GM12878 (cell line): ENCODE measurements around the gene ARL15. TPM values are rescaled to one million over a fixed set of nuclear protein-coding genes. Genes with fewer than 3 reads are reported as not detected.

Experiments used
- ATAC-seq: fragments of 200-7000 bp; cut with Tn5 transposase; 3 replicates; pipeline ENCODE4 v1.9.1; 2020; ENCODE audit warnings: mild to moderate bottlenecking, moderate library complexity
- BruUV-seq: library from RNA; stranded (reverse); fragments of 400-500 nt; replicated peaks from 2 replicates; lab custom pipeline; 2021; lab: Mats Ljungman, UMichigan
- CTCF ChIA-PET: fragments of 300-600 bp; sonication (Branson Sonifier 250); formaldehyde crosslinking; extraction: SDS; loops from one replicate; lab custom pipeline; 2021; ENCODE audit warnings: inconsistent platforms; lab: Yijun Ruan, JAX
- POLR2A ChIA-PET: fragments of 350-600 bp; formaldehyde crosslinking; extraction: SDS; loops from one replicate; lab custom pipeline; 2021; ENCODE audit warnings: inconsistent platforms; lab: Charles Lee
- RAD21 ChIA-PET: fragments of 300-600 bp; sonication (Branson Sonifier 250); formaldehyde crosslinking; loops from one replicate; lab custom pipeline; 2023; ENCODE audit warnings: antibody characterized with exemption; ENCODE audit not compliant: unreplicated experiment; lab: Charles Lee
- SMC1A ChIA-PET: fragments of 300-600 bp; sonication (Branson Sonifier 250); formaldehyde crosslinking; loops from one replicate; lab custom pipeline; 2023; ENCODE audit not compliant: unreplicated experiment, uncharacterized antibody; lab: Charles Lee
- DNase-seq: peaks from one replicate; pipeline ENCODE4 v3.0.0-alpha.2; 2011; ENCODE audit warnings: low read depth, low spot score
- FAIRE-seq: peaks from 3 replicates; lab custom pipeline; 2011; peaks lifted over from hg19 to GRCh38; lab: Jason Lieb, UNC
- H2AFZ ChIP-seq: 2 replicates; pipeline ENCODE4 v1.6.0; 2011; ENCODE audit warnings: low read depth, low read length, control low read depth; ENCODE audit not compliant: control insufficient read depth
- H3K27ac ChIP-seq: 2 replicates; pipeline ENCODE4 v1.5.1; 2011; ENCODE audit warnings: control low read depth; ENCODE audit not compliant: control insufficient read depth, insufficient read depth
- H3K27me3 ChIP-seq, 2 experiments: replicated peaks in 1 of 2; 2 replicates each; pipeline versions ENCODE4 v1.6.0 to v1.6.1; 2011; ENCODE audit warnings: low read length in 1 of 2; ENCODE audit not compliant: control insufficient read depth in 2 of 2, insufficient read depth in 2 of 2
- H3K36me3 ChIP-seq, 2 experiments: 2 replicates each; pipeline ENCODE4 v1.5.1; 2011; ENCODE audit warnings: low read length in 1 of 2; ENCODE audit not compliant: control insufficient read depth in 2 of 2, insufficient read depth in 2 of 2
- H3K4me1 ChIP-seq: 2 replicates; pipeline ENCODE4 v1.6.1; 2011; ENCODE audit warnings: mild to moderate bottlenecking, low read length, moderate library complexity, mixed read lengths; ENCODE audit not compliant: control insufficient read depth, insufficient read depth
- H3K4me2 ChIP-seq: 2 replicates; pipeline ENCODE4 v1.6.0; 2011; ENCODE audit warnings: control low read depth; ENCODE audit not compliant: control insufficient read depth, insufficient read depth
- H3K4me3 ChIP-seq: fragments of 200-600 bp; sonication (generic); 2 replicates; pipeline ENCODE4 v1.5.1; 2016
- H3K79me2 ChIP-seq: 2 replicates; pipeline ENCODE4 v1.6.0; 2011; ENCODE audit warnings: low read length; ENCODE audit not compliant: control insufficient read depth, insufficient read depth
- H3K9ac ChIP-seq: 2 replicates; pipeline ENCODE4 v1.8.0; 2011; ENCODE audit warnings: low read length, control low read depth, mixed read lengths; ENCODE audit not compliant: control insufficient read depth, insufficient read depth
- H3K9me3 ChIP-seq: replicated peaks from 3 replicates; pipeline ENCODE4 v1.5.1; 2011; ENCODE audit warnings: mild to moderate bottlenecking, low read length; ENCODE audit not compliant: control insufficient read depth, insufficient read depth
- H4K20me1 ChIP-seq: 2 replicates; pipeline ENCODE4 v1.6.0; 2011; ENCODE audit not compliant: control insufficient read depth, insufficient read depth
- ESRRA ChIP-seq: IDR thresholded peaks from 2 replicates; pipeline ENCODE4 v1.6.1; 2012; ENCODE audit warnings: mild to moderate bottlenecking, low read length, improper control_type of control experiment
- MYC ChIP-seq: IDR thresholded peaks from 2 replicates; pipeline ENCODE4 v1.6.1; 2011; ENCODE audit warnings: mild to moderate bottlenecking, low read length, moderate library complexity, inconsistent platforms; ENCODE audit not compliant: insufficient read depth, insufficient replicate concordance, insufficient read length, severe bottlenecking
- PAX8 ChIP-seq: fragments of 450-650 bp; IDR thresholded peaks from 2 replicates; pipeline ENCODE4 v1.6.1; 2017; ENCODE audit warnings: mild to moderate bottlenecking, moderate library complexity
- SPI1 ChIP-seq: IDR thresholded peaks from 2 replicates; pipeline ENCODE4 v1.6.1; 2011; ENCODE audit warnings: low read depth, mild to moderate bottlenecking, low read length, moderate library complexity, borderline replicate concordance; ENCODE audit not compliant: insufficient read depth
- SREBF1 ChIP-seq: IDR thresholded peaks from 2 replicates; pipeline ENCODE4 v1.6.1; 2012; ENCODE audit warnings: mild to moderate bottlenecking, low read length
- WGBS: methylation state at CpG from one replicate; pipeline ENCODE4 v1.1.6; 2016; ENCODE audit warnings: low lambda C conversion rate; ENCODE audit not compliant: insufficient replicate concordance, insufficient coverage; ENCODE audit errors: missing lambda C conversion rate; 5-methylcytosine and 5-hydroxymethylcytosine counted together
- in situ Hi-C: fragments of 300-500 bp; cut with MboI; formaldehyde crosslinking; loops from 9 replicates; pipeline ENCODE4 v1.14.3; 2018; ENCODE audit warnings: mixed read lengths
- intact Hi-C: fragments of 100-400 bp; cut with micrococcal nuclease; formaldehyde crosslinking; loops from one replicate; pipeline ENCODE4 v1.14.2; 2022; ENCODE audit not compliant: unreplicated experiment
- polyA plus RNA-seq, 11 experiments: library from polyadenylated mRNA; depleted of rRNA in 4 of 11; unstranded in 6 of 11; stranded (reverse) in 5 of 11; fragments of >200 nt; fragmentation: Nextera tagmentation in 4 of 11; fragmentation: Illumina TruSeq in 1 of 11; extraction: Ambion mirVana in 4 of 11; extraction: Trizol in 1 of 11; gene quantifications; 1 replicate in 1 of 11; 2 replicates in 10 of 11; pipeline versions ENCODE4 v1.2.1 to v1.2.3, GENCODE V29; 2011 to 2016; ENCODE audit warnings: inconsistent platforms in 2 of 11, missing spikeins in 2 of 11, low read depth in 1 of 11
- total RNA-seq, 4 experiments: library from RNA; depleted of rRNA in 3 of 4; stranded (reverse); fragments of >200 nt in 3 of 4; fragmentation: Illumina TruSeq in 1 of 4; extraction: Trizol in 1 of 4; gene quantifications; 2 replicates each; pipeline versions ENCODE4 v1.2.1 to v1.2.3, GENCODE V29; 2013 to 2021
- TF ChIP-seq, protein P1 (sequence below), 3 experiments: IDR thresholded peaks in 2 of 3; conservative IDR thresholded peaks in 1 of 3; 2 replicates each; pipeline ENCODE4 v1.5.1; 2011; ENCODE audit warnings: low read depth in 3 of 3, low read length in 3 of 3, mild to moderate bottlenecking in 3 of 3, control low read depth in 2 of 3, moderate library complexity in 2 of 3, inconsistent platforms in 1 of 3, mixed read lengths in 1 of 3; ENCODE audit not compliant: control insufficient read depth in 2 of 3, insufficient read depth in 1 of 3; ENCODE audit errors: extremely low read depth in 1 of 3

The ARL15 gene
- total and polyA plus RNA-seq, 10 of the 15 experiments (the other 5 are each of a cell fraction or from before 2014, with no cell fraction given), result 3.6 to 11.0 (median 7.7) TPM

DNA sequence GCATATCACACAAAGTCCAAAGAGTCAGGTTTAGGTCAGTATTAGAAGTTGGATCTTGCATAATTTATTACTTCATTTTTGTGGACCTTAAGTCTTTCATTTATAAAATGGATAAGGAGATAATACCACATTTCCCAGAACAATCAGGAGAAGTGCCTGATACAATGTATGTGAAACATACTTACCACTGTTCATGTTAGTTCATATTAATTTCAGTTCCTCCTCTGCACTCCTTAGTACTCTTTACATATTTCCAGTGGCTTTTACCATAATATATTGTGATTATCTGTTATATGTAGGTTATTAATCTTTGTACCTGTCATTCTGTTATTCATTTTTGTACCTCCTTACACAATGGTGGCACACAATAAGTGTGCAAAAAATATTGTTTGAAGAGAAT lies 214.4 kb downstream of the ARL15 start:
- Histone ChIP-seq H3K79me2 (no peaks in the 10 kb centered on the region), H3K4me3 (no peak overlapping the region), H3K9me3 (no peaks in the 10 kb centered on the region), H2AFZ (no peak overlapping the region), H3K27me3 (no peaks in the 10 kb centered on the region), H3K4me2 (no peak overlapping the region), H4K20me1 (no peaks in the 10 kb centered on the region), H3K9ac (no peak overlapping the region), H3K36me3 (no peaks in the 10 kb centered on the region), H3K4me1 (no peaks in the 10 kb centered on the region; the same call in 1 of the 2 replicates), H3K27ac (no peak overlapping the region)
- no TSS peak for BruUV-seq
- intact Hi-C loops (no loop called here), in situ Hi-C loops (no loop called here)
- no peak for FAIRE-seq
- POLR2A ChIA-PET, result no interaction called here
- RAD21 ChIA-PET, result interaction anchor here (0.7 to 1.3 kb wide), 2 partner anchors 139 to 1604 kb away, joined by 3 read pairs; no protein-coding TSS in a partner anchor
- CTCF ChIA-PET, result interaction anchor here (0.9 kb wide), 1 partner anchor 19 kb away, joined by 3 read pairs; no protein-coding TSS in a partner anchor
- ATAC-seq, result peak; percentile 53
- no peak for DNase-seq
- TF ChIP-seq, protein P1, sequence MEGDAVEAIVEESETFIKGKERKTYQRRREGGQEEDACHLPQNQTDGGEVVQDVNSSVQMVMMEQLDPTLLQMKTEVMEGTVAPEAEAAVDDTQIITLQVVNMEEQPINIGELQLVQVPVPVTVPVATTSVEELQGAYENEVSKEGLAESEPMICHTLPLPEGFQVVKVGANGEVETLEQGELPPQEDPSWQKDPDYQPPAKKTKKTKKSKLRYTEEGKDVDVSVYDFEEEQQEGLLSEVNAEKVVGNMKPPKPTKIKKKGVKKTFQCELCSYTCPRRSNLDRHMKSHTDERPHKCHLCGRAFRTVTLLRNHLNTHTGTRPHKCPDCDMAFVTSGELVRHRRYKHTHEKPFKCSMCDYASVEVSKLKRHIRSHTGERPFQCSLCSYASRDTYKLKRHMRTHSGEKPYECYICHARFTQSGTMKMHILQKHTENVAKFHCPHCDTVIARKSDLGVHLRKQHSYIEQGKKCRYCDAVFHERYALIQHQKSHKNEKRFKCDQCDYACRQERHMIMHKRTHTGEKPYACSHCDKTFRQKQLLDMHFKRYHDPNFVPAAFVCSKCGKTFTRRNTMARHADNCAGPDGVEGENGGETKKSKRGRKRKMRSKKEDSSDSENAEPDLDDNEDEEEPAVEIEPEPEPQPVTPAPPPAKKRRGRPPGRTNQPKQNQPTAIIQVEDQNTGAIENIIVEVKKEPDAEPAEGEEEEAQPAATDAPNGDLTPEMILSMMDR (IDR thresholded peaks at IDR 0.05 in 2 of 3, conservative IDR thresholded peaks at IDR 0.05 in 1 of 3; ENCODE audit: control insufficient read depth in 2 of 3, extremely low read depth in 1 of 3, insufficient read depth in 1 of 3, low read depth in 3 of 3, low read length in 3 of 3), result no peak
- peak; percentile 54; the same call in 1 of the 2 replicates for TF ChIP-seq SPI1
- SMC1A ChIA-PET, result no interaction called here

DNA sequence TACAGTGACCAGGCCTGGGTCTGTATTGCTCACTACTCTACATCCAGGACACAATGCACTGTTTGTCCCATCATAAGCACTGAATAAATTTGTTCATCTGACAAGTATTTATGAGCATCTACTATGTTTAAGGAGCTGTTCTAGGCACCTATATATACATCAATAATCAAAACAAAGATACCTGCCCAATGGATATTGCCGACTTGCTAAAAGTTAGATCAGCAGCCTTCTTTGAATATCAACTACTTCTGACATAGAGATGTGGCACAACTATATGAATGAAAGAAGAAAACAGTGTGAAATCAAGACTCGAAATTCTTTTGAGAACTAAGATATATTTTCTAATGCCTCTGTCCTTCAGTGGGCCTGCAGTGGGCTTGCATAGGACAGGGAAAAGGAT lies 215.7 kb downstream of the ARL15 start:
- H4K20me1 ChIP-seq, result no peaks in the 10 kb centered on the region
- H2AFZ ChIP-seq, result no peak overlapping the region
- no peaks in the 10 kb centered on the region; the same call in 1 of the 2 replicates for H3K4me1 ChIP-seq
- CTCF ChIA-PET, result no interaction called here
- no peak overlapping the region for H3K4me2 ChIP-seq
- POLR2A ChIA-PET, result no interaction called here
- no TSS peak for BruUV-seq
- no peak for FAIRE-seq
- no peaks in the 10 kb centered on the region for H3K27me3 ChIP-seq
- in situ Hi-C loops, result no loop called here
- no peak for TF ChIP-seq MYC
- no peak for TF ChIP-seq ESRRA
- TF ChIP-seq SREBF1, result no peak
- no peak for TF ChIP-seq PAX8
- TF ChIP-seq, all 136 proteins: peak for 0
- H3K27ac ChIP-seq, result no peak overlapping the region
- ChIA-PET RAD21 (no interaction called here), SMC1A (interaction anchor here (0.6 kb wide), 1 partner anchor 117 kb away, joined by 3 read pairs; no protein-coding TSS in a partner anchor)
- H3K9me3 ChIP-seq, result no peaks in the 10 kb centered on the region
- H3K79me2 ChIP-seq, result no peaks in the 10 kb centered on the region
- no peak overlapping the region for H3K9ac ChIP-seq
- no peak overlapping the region for H3K4me3 ChIP-seq
- no peak for DNase-seq
- intact Hi-C loops, result loop anchor here (5.0 kb wide), 1 partner anchor 123 kb away; no protein-coding TSS in a partner anchor
- ATAC-seq, result no peak
- no peaks in the 10 kb centered on the region for H3K36me3 ChIP-seq
- 92% methylated on average over 2 of the region's 2 CpGs for WGBS
